NT2/D1 (cell line): ENCODE results near the gene WDR87.
"Not testable (repeated sequence)": the region's sequence is repeated elsewhere in the genome, so short reads cannot be mapped to it uniquely, and the experiment has no call there.

ENCODE experiments used
- DNase-seq: peaks from one replicate; pipeline ENCODE4 v3.0.0-alpha.2; 2011; ENCODE audit warnings: low read depth, low spot score
- H3K27me3 ChIP-seq: 2 replicates; pipeline ENCODE4 v1.6.0; 2011; ENCODE audit warnings: mild to moderate bottlenecking; ENCODE audit not compliant: insufficient read length, insufficient read depth
- H3K36me3 ChIP-seq: 2 replicates; pipeline ENCODE4 v1.6.1; 2011; ENCODE audit warnings: mild to moderate bottlenecking, low read length, mixed read lengths; ENCODE audit not compliant: insufficient read depth, insufficient read length
- H3K4me1 ChIP-seq: 2 replicates; pipeline ENCODE4 v1.5.1; 2011; ENCODE audit not compliant: insufficient read depth, insufficient read length
- H3K4me3 ChIP-seq: 2 replicates; pipeline ENCODE4 v1.5.1; 2011; ENCODE audit warnings: low read depth; ENCODE audit not compliant: insufficient read length
- H3K9ac ChIP-seq: 2 replicates; pipeline ENCODE4 v1.6.0; 2011; ENCODE audit warnings: low read depth; ENCODE audit not compliant: insufficient read length
- H3K9me3 ChIP-seq: 2 replicates; pipeline ENCODE4 v1.5.1; 2011; ENCODE audit warnings: mild to moderate bottlenecking, low read length; ENCODE audit not compliant: insufficient read depth
- SUZ12 ChIP-seq: IDR thresholded peaks from 2 replicates; pipeline ENCODE4 v1.6.1; 2011; ENCODE audit not compliant: insufficient read length, insufficient read depth; ENCODE audit errors: extremely low read depth
- YY1 ChIP-seq: IDR thresholded peaks from 2 replicates; pipeline ENCODE4 v1.6.1; 2011; ENCODE audit not compliant: insufficient read length, insufficient read depth
- ZNF274 ChIP-seq: IDR thresholded peaks from 2 replicates; pipeline ENCODE4 v1.6.1; 2011; ENCODE audit warnings: mild to moderate bottlenecking, low read depth, low read length

Gene WDR87

DNA sequence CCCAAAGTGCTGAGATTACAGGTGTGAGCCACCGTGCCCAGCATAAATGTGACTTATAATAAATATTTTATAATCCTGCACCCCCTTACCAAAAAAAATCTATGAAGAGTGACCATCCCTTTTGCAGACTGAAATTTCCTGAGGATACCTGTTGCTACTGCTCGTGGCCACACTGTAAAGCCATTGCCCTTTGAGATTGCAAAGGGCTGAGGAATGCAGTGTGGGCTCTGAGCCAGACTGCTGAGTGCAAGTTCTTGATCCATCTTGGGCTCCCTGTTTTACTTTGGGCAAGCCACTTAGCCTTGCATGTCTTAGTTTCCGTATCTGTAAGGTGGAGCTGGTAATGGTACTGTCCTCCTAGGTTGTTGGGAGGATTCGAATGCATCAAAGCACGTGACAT, 24.0 kb upstream of the WDR87 start:
- DNase-seq: no peak
- peaks cover 11% of the 10 kb centered on the region for H3K9me3 ChIP-seq
- no peak overlapping the region for H3K9ac ChIP-seq
- no peak overlapping the region for H3K4me3 ChIP-seq
- H3K4me1 ChIP-seq: peaks cover 12% of the 10 kb centered on the region
- H3K36me3 ChIP-seq: peaks cover 2% of the 10 kb centered on the region
- TF ChIP-seq YY1: no peak
- no peak for TF ChIP-seq ZNF274
- no peak for TF ChIP-seq SUZ12
- no peaks in the 10 kb centered on the region for H3K27me3 ChIP-seq

DNA sequence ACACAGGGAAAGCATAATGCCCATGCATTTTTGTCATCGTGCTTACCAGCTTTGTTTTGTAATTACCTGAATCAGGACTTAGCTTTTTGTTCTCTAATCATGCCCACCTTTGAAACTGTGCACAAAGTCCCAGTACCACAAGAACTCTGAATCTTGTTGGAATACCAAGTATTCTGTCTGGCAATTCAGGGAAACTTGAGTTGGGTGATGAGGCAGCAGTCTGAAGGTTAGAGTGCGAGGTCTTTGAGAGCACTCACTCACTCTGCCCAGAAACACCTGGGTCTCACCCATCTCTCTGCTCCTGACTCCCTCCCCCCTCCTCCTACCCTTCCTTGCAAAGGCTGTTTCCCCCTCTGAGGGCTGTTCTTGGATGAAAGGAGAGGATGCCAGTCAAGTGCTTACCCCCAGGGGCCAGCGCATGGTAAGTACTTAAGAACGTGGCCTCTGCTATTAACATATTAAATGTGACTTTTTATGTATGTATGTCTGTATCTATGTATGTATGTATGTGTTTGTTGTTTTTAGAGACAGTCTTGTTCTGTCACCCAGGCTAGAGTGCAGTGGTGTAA, 23.0 kb upstream of the WDR87 start:
- 0 out of 2 replicates have a peak, but pooled peaks cover 1% of the 10 kb centered on the region for H3K9me3 ChIP-seq
- DNase-seq: no peak
- H3K4me1 ChIP-seq: peaks cover 12% of the 10 kb centered on the region
- no peak overlapping the region for H3K4me3 ChIP-seq
- no peaks in the 10 kb centered on the region for H3K36me3 ChIP-seq
- no peak overlapping the region for H3K9ac ChIP-seq
- no peak for TF ChIP-seq SUZ12
- no peak for TF ChIP-seq YY1
- TF ChIP-seq ZNF274: no peak
- no peaks in the 10 kb centered on the region for H3K27me3 ChIP-seq

DNA sequence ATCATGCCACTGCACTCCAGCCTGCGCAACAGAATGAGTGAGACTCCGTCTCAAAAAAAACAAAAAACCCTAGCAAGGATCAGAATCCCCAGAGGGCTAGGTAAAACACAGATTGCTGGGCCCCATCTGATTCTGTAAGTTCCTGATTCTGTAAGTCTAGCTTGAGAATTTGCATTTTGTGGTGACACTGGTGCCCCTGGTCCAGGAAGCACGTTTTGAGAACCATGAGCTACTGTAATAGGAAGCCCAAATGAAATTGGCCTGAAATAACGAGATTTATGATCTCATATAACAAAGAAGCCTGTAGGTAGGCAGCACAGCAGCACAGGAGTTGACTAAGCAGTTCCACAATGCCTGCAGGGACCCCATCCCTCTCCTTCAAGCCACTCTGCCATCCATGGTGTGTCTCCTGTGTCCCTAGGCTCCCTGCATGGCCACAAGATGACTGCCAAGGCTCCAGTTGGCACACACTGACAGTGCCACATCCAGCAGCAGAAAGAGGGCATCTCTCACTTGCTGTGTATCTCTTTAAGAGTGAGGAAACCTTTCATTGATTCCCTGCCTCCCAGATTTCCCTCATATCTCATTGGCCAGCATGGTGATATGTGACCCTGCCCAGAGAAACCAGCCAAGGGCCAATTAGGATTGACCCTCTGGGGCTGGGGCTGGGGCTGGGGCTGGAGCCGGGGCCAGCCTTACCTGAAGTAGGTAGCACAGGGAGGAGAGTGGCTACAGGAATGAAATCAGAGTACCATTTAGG, 22.3 kb upstream of the WDR87 start:
- H3K4me3 ChIP-seq: no peak overlapping the region

DNA sequence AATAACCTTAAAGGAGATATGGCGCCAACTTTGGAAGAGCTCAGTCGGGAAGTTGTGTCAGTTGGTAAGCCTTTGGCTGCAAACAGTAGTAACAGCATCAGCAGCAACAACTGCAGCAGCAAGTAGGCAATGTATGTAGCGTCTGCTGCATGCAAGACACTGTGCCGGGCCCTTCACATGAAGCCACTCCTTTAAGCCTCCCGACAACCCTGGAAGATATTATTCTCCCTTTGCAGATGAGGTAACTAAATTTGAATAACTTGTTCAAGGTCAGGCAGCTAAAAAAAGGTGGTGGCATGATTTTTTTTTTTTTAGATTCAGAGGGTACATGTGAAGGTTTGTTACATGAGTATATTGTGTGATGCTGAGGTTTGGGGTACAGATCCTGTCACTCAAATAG, 20.3 kb upstream of the WDR87 start:
- Histone ChIP-seq H3K4me3 (no peak overlapping the region), H3K9ac (no peak overlapping the region), H3K9me3 (no peaks in the 10 kb centered on the region), H3K27me3 (no peaks in the 10 kb centered on the region), H3K36me3 (no peaks in the 10 kb centered on the region), H3K4me1 (peaks cover 6% of the 10 kb centered on the region)
- TF ChIP-seq ZNF274 (no peak), YY1 (no peak), SUZ12 (no peak)
- no peak for DNase-seq

More for the DNA sequence above, 22.3 kb upstream of the WDR87 start:
- H3K27me3 ChIP-seq: no peaks in the 10 kb centered on the region
- no peak overlapping the region for H3K9ac ChIP-seq
- H3K9me3 ChIP-seq: no peaks in the 10 kb centered on the region
- H3K4me1 ChIP-seq: peaks cover 12% of the 10 kb centered on the region
- no peak for DNase-seq
- H3K36me3 ChIP-seq: no peaks in the 10 kb centered on the region
- TF ChIP-seq ZNF274 (no peak), YY1 (no peak), SUZ12 (no peak)

DNA sequence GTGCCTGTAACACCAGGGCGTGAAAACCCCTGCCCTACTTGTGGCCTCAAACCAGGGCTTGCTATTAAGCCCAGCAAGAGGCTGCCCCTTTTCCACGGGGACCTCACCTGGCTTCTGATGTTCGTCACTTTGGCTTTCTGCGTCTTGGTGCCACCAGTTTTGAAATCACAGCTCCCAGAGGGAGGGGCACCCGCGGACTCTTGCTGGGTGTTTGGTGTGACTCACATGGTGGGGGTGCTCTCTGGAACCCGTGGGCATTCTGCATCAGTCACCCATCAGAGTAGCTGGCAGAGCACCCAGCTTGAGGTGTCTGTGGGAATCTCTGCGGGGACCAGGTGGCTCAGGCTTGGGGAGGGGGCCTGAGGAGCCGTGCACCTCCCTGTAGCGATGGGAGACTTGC, 19.9 kb upstream of the WDR87 start:
- Histone ChIP-seq H3K27me3 (no peaks in the 10 kb centered on the region), H3K9me3 (no peaks in the 10 kb centered on the region), H3K9ac (no peak overlapping the region), H3K4me1 (peaks cover 5% of the 10 kb centered on the region), H3K36me3 (no peaks in the 10 kb centered on the region), H3K4me3 (no peak overlapping the region)
- TF ChIP-seq SUZ12 (no peak), YY1 (no peak), ZNF274 (no peak)
- no peak for DNase-seq

DNA sequence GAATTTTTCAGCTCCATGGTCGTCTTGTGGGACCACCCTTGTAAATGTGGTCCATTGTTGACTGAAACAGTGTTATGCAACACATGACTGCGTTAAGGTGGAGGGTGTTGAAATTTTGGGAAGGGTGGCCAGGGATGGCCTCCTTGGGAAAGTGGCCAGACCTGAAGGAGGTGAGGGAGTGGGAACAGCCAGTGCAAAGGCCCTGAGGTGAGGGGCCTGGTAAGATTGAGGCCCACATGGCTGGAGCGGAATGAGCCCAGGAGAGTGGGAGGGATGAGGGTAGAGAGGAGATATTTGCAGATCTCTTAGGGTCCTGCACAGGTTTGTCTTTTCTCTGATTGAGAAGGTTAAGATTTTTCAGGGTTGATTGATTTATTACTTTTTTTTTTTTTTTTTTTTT, 18.8 kb upstream of the WDR87 start:
- H3K36me3 ChIP-seq: peaks cover 3% of the 10 kb centered on the region
- H3K4me3 ChIP-seq: no peak overlapping the region
- no peak for DNase-seq
- no peak overlapping the region for H3K9ac ChIP-seq
- H3K4me1 ChIP-seq: peaks cover 5% of the 10 kb centered on the region
- no peaks in the 10 kb centered on the region for H3K9me3 ChIP-seq
- H3K27me3 ChIP-seq: no peaks in the 10 kb centered on the region
- TF ChIP-seq ZNF274: no peak
- TF ChIP-seq SUZ12: no peak
- no peak for TF ChIP-seq YY1

DNA sequence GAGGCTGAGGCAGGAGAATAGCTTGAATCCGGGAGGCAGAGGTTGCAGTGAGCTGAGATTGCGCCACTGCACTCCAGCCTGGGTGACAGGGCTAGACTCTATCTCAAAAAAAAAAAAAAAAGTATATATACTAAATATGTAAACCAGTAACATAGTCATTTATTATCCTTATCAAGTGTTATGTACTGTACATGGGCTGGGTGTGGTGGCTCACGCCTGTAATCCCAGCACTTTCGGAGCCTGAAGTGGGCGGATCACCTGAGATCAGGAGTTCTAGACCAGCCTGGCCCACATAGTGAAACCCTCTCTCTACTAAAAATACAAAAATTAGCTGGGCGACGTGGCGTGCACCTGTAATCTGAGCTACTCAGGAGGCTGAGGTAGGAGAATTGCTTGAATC, 18.2 kb upstream of the WDR87 start:
- not testable (repeated sequence) for DNase-seq, H3K9ac ChIP-seq, H3K27me3 ChIP-seq, H3K4me3 ChIP-seq, H3K9me3 ChIP-seq, H3K4me1 ChIP-seq, H3K36me3 ChIP-seq
